Thoracic aorta (tissue), 2 donors: ENCODE results near the gene KISS1R. TPM values are rescaled to one million over a fixed set of nuclear protein-coding genes. Genes with fewer than 3 reads are reported as not detected.

Experiments
- ATAC-seq: fragments of 150-250 bp; one replicate; pipeline ENCODE4 v1.8.0; 2017; ENCODE audit warnings: low read depth; ENCODE audit not compliant: insufficient number of reproducible peaks, low FRiP score
- DNase-seq: peaks from one replicate; pipeline ENCODE4 v3.0.0-alpha.2; 2020; ENCODE audit warnings: low spot score
- H3K27ac ChIP-seq, 2 donors: fragments of 200-600 bp; sonication (generic); 1 replicate in 1 of 2; 2 replicates in 1 of 2; pipeline ENCODE4 v1.5.1; 2016; ENCODE audit warnings: mild to moderate bottlenecking in 2 of 2, moderate library complexity in 2 of 2
- H3K27me3 ChIP-seq: fragments of 200-600 bp; sonication (generic); replicated peaks from 2 replicates; pipeline ENCODE4 v1.6.0; 2016; ENCODE audit warnings: mild to moderate bottlenecking; ENCODE audit not compliant: insufficient read depth
- H3K36me3 ChIP-seq: fragments of 200-600 bp; sonication (generic); one replicate; pipeline ENCODE4 v1.5.1; 2016
- H3K4me1 ChIP-seq, 2 donors: fragments of 200-600 bp; sonication (generic); 1 replicate in 1 of 2; 2 replicates in 1 of 2; pipeline versions ENCODE4 v1.5.1 to v1.6.0; 2016; ENCODE audit warnings: low read depth in 2 of 2, mild to moderate bottlenecking in 1 of 2; ENCODE audit not compliant: control insufficient read depth in 1 of 2
- H3K4me3 ChIP-seq: fragments of 200-600 bp; sonication (generic); 2 replicates; pipeline ENCODE4 v1.5.1; 2016; ENCODE audit warnings: mild to moderate bottlenecking
- H3K9me3 ChIP-seq: fragments of 200-600 bp; sonication (generic); 2 replicates; pipeline ENCODE4 v1.5.1; 2016
- CTCF ChIP-seq: fragments of 200-600 bp; sonication (generic); IDR thresholded peaks from one replicate; pipeline ENCODE4 v1.5.1; 2019; ENCODE audit warnings: antibody characterized with exemption
- total RNA-seq, 2 donors: library from RNA; depleted of rRNA; stranded (reverse); fragments of >200 nt; gene quantifications; one replicate each; pipeline versions ENCODE4 v1.1.0 to v1.2.3, GENCODE V29; 2016

Gene KISS1R
- total RNA-seq, 2 donors from 2014 or later = not detected

GRCh38 chr19:960601-960938, 43.4 kb downstream of the KISS1R start:
- H3K9me3 ChIP-seq = no peaks in the 10 kb centered on the region
- no peak for DNase-seq
- H3K36me3 ChIP-seq = no peaks in the 10 kb centered on the region
- no peaks in the 10 kb centered on the region for H3K27me3 ChIP-seq
- TF ChIP-seq CTCF = no peak
- H3K4me3 ChIP-seq = no peak overlapping the region
- no peaks in the 10 kb centered on the region for H3K4me1 ChIP-seq
- H3K27ac ChIP-seq = no peak overlapping the region
- no peak for ATAC-seq

- no peak overlapping the region for H3K27ac ChIP-seq
- H3K27me3 ChIP-seq = no peaks in the 10 kb centered on the region
- no peaks in the 10 kb centered on the region for H3K9me3 ChIP-seq
- no peak for ATAC-seq
- H3K4me3 ChIP-seq = no peak overlapping the region
- H3K36me3 ChIP-seq = no peaks in the 10 kb centered on the region
- TF ChIP-seq CTCF = no peak
- no peaks in the 10 kb centered on the region for H3K4me1 ChIP-seq
- no peak for DNase-seq
These were observed 44.9 kb downstream of the KISS1R start for GRCh38 chr19:961866-962620.

GRCh38 chr19:962683-963400, 45.7 kb downstream of the KISS1R start:
- H3K4me3 ChIP-seq = no peak overlapping the region
- H3K4me1 ChIP-seq = no peaks in the 10 kb centered on the region
- no peak for DNase-seq
- H3K9me3 ChIP-seq = no peaks in the 10 kb centered on the region
- no peak overlapping the region for H3K27ac ChIP-seq
- TF ChIP-seq CTCF = no peak
- no peak for ATAC-seq
- H3K36me3 ChIP-seq = no peaks in the 10 kb centered on the region
- no peaks in the 10 kb centered on the region for H3K27me3 ChIP-seq

GRCh38 chr19:963486-963951, 46.4 kb downstream of the KISS1R start:
- Histone ChIP-seq H3K4me1 (no peaks in the 10 kb centered on the region), H3K27me3 (no peaks in the 10 kb centered on the region), H3K27ac (no peak overlapping the region), H3K9me3 (no peaks in the 10 kb centered on the region), H3K4me3 (no peak overlapping the region), H3K36me3 (peaks cover 3% of the 10 kb centered on the region)
- TF ChIP-seq CTCF = no peak
- ATAC-seq (no peak), DNase-seq (no peak)

- Histone ChIP-seq H3K9me3 (no peaks in the 10 kb centered on the region), H3K36me3 (peaks cover 4% of the 10 kb centered on the region), H3K4me1 (no peaks in the 10 kb centered on the region), H3K27me3 (no peaks in the 10 kb centered on the region), H3K4me3 (no peak overlapping the region), H3K27ac (no peak overlapping the region)
- DNase-seq (no peak), ATAC-seq (no peak)
- TF ChIP-seq CTCF = no peak
These were observed 47.0 kb downstream of the KISS1R start for GRCh38 chr19:964116-964520.
